ENCODE results near the gene STK17B. TPM values are rescaled to one million over a fixed set of nuclear protein-coding genes. Genes with fewer than 3 reads are reported as not detected.
A peak's percentile ranks its signal among the peaks of the same experiment; 100 is the strongest.

Gene STK17B
- polyA plus RNA-seq, 1 donor (not counting 4 experiments of a cell fraction or from before 2014, with no cell fraction given): 11.0 TPM

GRCh38 chr2:196167666-196168065, 3.7 kb downstream of the STK17B start:
- Histone ChIP-seq H3K79me2 (ENCODE audit: control insufficient read depth, insufficient read depth, low read length) (peaks cover 81% of the 10 kb centered on the region), H3K9ac (ENCODE audit: control insufficient read depth, extremely low read depth, insufficient read depth, low read length) (no peak overlapping the region), H2AFZ (ENCODE audit: control insufficient read depth, low read length) (no peak overlapping the region), H4K20me1 (ENCODE audit: control insufficient read depth, extremely low read depth, insufficient read depth, low read length) (no peaks in the 10 kb centered on the region), H3K27ac (ENCODE audit: control insufficient read depth, insufficient read depth, low read length) (peak overlapping the region; percentile 44), H3K4me3 (ENCODE audit: control insufficient read depth in 2 of 3, extremely low read depth in 1 of 3, insufficient read depth in 2 of 3, low read depth in 1 of 3, low read length in 3 of 3) (peak overlapping the region in 2 of 3 experiments; percentile 15 to 23), H3K9me3 (ENCODE audit: control insufficient read depth, low read depth, low read length) (no peaks in the 10 kb centered on the region), H3K36me3 (ENCODE audit: control insufficient read depth in 2 of 2, extremely low read depth in 1 of 2, insufficient read depth in 2 of 2, low read length in 2 of 2) (peaks cover 2 to 4% of the 10 kb centered on the region in 2 experiments), H3K27me3 (ENCODE audit: control insufficient read depth, extremely low read depth, insufficient read depth, low read length) (no peaks in the 10 kb centered on the region), H3K4me2 (ENCODE audit: control insufficient read depth, extremely low read depth, insufficient read depth, low read depth, low read length) (peak overlapping the region; percentile 80), H3K4me1 (ENCODE audit: control insufficient read depth, extremely low read depth, insufficient read depth, low read length) (peaks cover 28% of the 10 kb centered on the region), H3K9me1 (ENCODE audit: control insufficient read depth, extremely low read depth, insufficient read depth, low read length) (no peaks in the 10 kb centered on the region)
- TF ChIP-seq CTCF (optimal IDR thresholded peaks at IDR 0.05 in 1 of 3, IDR thresholded peaks at IDR 0.05 in 1 of 3, conservative IDR thresholded peaks at IDR 0.05 in 1 of 3; ENCODE audit: extremely low read depth in 1 of 3, insufficient read depth in 2 of 3, low read length in 3 of 3) (no peak), EZH2 (IDR thresholded peaks at IDR 0.05; ENCODE audit: low read length) (no peak)
- dilution Hi-C loops (cut with MboI; ENCODE audit: extremely low pct_ligation_motif_present, low sequenced_read_pairs): no loop called here
- DNase-seq (ENCODE audit: low read depth, low spot score): no peak
- FAIRE-seq: peak; percentile 34

GRCh38 chr2:196166876-196167275, 4.5 kb downstream of the STK17B start:
- Histone ChIP-seq H2AFZ (ENCODE audit: control insufficient read depth, low read length) (no peak overlapping the region), H3K4me2 (ENCODE audit: control insufficient read depth, extremely low read depth, insufficient read depth, low read depth, low read length) (peak overlapping the region; percentile 80), H3K4me3 (ENCODE audit: control insufficient read depth in 2 of 3, extremely low read depth in 1 of 3, insufficient read depth in 2 of 3, low read depth in 1 of 3, low read length in 3 of 3) (peak overlapping the region in 1 of 3 experiments; percentile 15), H3K27ac (ENCODE audit: control insufficient read depth, insufficient read depth, low read length) (peak overlapping the region; percentile 64), H4K20me1 (ENCODE audit: control insufficient read depth, extremely low read depth, insufficient read depth, low read length) (no peaks in the 10 kb centered on the region), H3K9ac (ENCODE audit: control insufficient read depth, extremely low read depth, insufficient read depth, low read length) (peak overlapping the region; percentile 31), H3K9me1 (ENCODE audit: control insufficient read depth, extremely low read depth, insufficient read depth, low read length) (no peaks in the 10 kb centered on the region), H3K79me2 (ENCODE audit: control insufficient read depth, insufficient read depth, low read length) (peaks cover 84% of the 10 kb centered on the region), H3K4me1 (ENCODE audit: control insufficient read depth, extremely low read depth, insufficient read depth, low read length) (peaks cover 25% of the 10 kb centered on the region), H3K36me3 (ENCODE audit: control insufficient read depth in 2 of 2, extremely low read depth in 1 of 2, insufficient read depth in 2 of 2, low read length in 2 of 2) (peaks cover 2 to 4% of the 10 kb centered on the region in 2 experiments), H3K27me3 (ENCODE audit: control insufficient read depth, extremely low read depth, insufficient read depth, low read length) (no peaks in the 10 kb centered on the region), H3K9me3 (ENCODE audit: control insufficient read depth, low read depth, low read length) (no peaks in the 10 kb centered on the region)
- TF ChIP-seq EZH2 (IDR thresholded peaks at IDR 0.05; ENCODE audit: low read length): no peak
- no peak for TF ChIP-seq CTCF (optimal IDR thresholded peaks at IDR 0.05 in 1 of 3, IDR thresholded peaks at IDR 0.05 in 1 of 3, conservative IDR thresholded peaks at IDR 0.05 in 1 of 3; ENCODE audit: extremely low read depth in 1 of 3, insufficient read depth in 2 of 3, low read length in 3 of 3)
- FAIRE-seq: peak; percentile 67
- no peak for DNase-seq (ENCODE audit: low read depth, low spot score)
- dilution Hi-C loops (cut with MboI; ENCODE audit: extremely low pct_ligation_motif_present, low sequenced_read_pairs): no loop called here

All from keratinocyte (primary cell).